Tibial nerve (tissue), 4 donors: ENCODE measurements around the gene HIRIP3.

ENCODE experiments used
- EP300 ChIP-seq, 2 donors: sonication (generic); formaldehyde crosslinking; IDR thresholded peaks; one replicate each; pipeline ENCODE4 v1.6.1; 2017; ENCODE audit warnings: antibody characterized with exemption in 2 of 2, mild to moderate bottlenecking in 1 of 2
- POLR2A ChIP-seq, 2 donors: fragments of 450-650 bp; IDR thresholded peaks; one replicate each; pipeline ENCODE4 v1.6.1; 2017; ENCODE audit warnings: antibody characterized with exemption in 2 of 2, mild to moderate bottlenecking in 2 of 2, moderate library complexity in 2 of 2
- TF ChIP-seq, protein P1 (sequence below), 5 experiments: fragments of 200-600 bp in 3 of 5; fragments of 450-650 bp in 2 of 5; sonication (generic) in 3 of 5; IDR thresholded peaks; one replicate each; pipeline ENCODE4 v1.5.1; 2016 to 2019; ENCODE audit warnings: antibody characterized with exemption in 5 of 5, mild to moderate bottlenecking in 3 of 5, moderate library complexity in 2 of 5

DNA sequence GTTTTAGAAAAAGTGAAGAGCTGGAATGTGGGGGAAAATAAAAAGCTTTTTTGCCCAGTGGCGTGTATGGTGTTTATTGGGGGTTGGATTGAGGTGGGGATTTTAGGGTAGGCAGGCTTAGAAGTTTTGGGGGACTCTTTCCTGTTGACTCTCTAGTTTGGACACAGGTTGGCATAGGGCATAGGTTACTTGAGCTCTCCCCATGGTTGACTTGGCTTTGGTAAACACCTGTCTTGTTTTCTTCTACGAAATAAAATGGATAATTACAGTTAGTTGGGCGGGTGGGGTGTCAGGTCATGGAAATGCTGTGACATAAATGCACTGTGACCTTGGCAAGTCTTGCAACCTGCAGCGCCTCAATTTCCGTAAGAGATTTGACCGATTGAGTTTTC lies 22.4 kb downstream of the HIRIP3 start:
- TF ChIP-seq, protein P1, sequence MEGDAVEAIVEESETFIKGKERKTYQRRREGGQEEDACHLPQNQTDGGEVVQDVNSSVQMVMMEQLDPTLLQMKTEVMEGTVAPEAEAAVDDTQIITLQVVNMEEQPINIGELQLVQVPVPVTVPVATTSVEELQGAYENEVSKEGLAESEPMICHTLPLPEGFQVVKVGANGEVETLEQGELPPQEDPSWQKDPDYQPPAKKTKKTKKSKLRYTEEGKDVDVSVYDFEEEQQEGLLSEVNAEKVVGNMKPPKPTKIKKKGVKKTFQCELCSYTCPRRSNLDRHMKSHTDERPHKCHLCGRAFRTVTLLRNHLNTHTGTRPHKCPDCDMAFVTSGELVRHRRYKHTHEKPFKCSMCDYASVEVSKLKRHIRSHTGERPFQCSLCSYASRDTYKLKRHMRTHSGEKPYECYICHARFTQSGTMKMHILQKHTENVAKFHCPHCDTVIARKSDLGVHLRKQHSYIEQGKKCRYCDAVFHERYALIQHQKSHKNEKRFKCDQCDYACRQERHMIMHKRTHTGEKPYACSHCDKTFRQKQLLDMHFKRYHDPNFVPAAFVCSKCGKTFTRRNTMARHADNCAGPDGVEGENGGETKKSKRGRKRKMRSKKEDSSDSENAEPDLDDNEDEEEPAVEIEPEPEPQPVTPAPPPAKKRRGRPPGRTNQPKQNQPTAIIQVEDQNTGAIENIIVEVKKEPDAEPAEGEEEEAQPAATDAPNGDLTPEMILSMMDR (IDR thresholded peaks at IDR 0.05) = no peak
- no peak for TF ChIP-seq POLR2A (IDR thresholded peaks at IDR 0.05)
- TF ChIP-seq EP300 (IDR thresholded peaks at IDR 0.05) = no peak
